ENCODE data around the gene ADGRV1. TPM values are rescaled to one million over a fixed set of nuclear protein-coding genes. Genes with fewer than 3 reads are reported as not detected.
A peak's percentile ranks its signal among the peaks of the same experiment; 100 is the strongest.

ADGRV1 gene
- total RNA-seq, 1 donor from 2014 or later, result 0.99 TPM

- H3K9me3 Mint-ChIP-seq (ENCODE audit: unreplicated experiment), result no peaks in the 10 kb centered on the region
- H3K4me1 Mint-ChIP-seq (ENCODE audit: unreplicated experiment), result peaks cover 34% of the 10 kb centered on the region
- no peaks in the 10 kb centered on the region for H3K36me3 Mint-ChIP-seq (ENCODE audit: unreplicated experiment)
- TF ChIP-seq CTCF (IDR thresholded peaks at IDR 0.05), result no peak
- no peaks in the 10 kb centered on the region for H3K27me3 Mint-ChIP-seq (ENCODE audit: unreplicated experiment)
- peak overlapping the region; percentile 74 for H3K27ac Mint-ChIP-seq (ENCODE audit: unreplicated experiment)
- no peak overlapping the region for H3K4me3 Mint-ChIP-seq (ENCODE audit: unreplicated experiment)
- DNase-seq (ENCODE audit: extremely low spot score, unreplicated experiment), result no peak
These were observed 604.2 kb downstream of the ADGRV1 start for GRCh38 chr5:91162534-91163381.

GRCh38 chr5:91164424-91164823, 605.8 kb downstream of the ADGRV1 start:
- DNase-seq (ENCODE audit: extremely low spot score, unreplicated experiment), result no peak
- no peak overlapping the region for H3K4me3 Mint-ChIP-seq (ENCODE audit: unreplicated experiment)
- no peaks in the 10 kb centered on the region for H3K36me3 Mint-ChIP-seq (ENCODE audit: unreplicated experiment)
- H3K27me3 Mint-ChIP-seq (ENCODE audit: unreplicated experiment), result no peaks in the 10 kb centered on the region
- no peaks in the 10 kb centered on the region for H3K9me3 Mint-ChIP-seq (ENCODE audit: unreplicated experiment)
- H3K27ac Mint-ChIP-seq (ENCODE audit: unreplicated experiment), result no peak overlapping the region
- no peak for TF ChIP-seq CTCF (IDR thresholded peaks at IDR 0.05)
- peaks cover 34% of the 10 kb centered on the region for H3K4me1 Mint-ChIP-seq (ENCODE audit: unreplicated experiment)

- H3K27ac Mint-ChIP-seq (ENCODE audit: unreplicated experiment), result peak overlapping the region; percentile 57
- no peak for DNase-seq (ENCODE audit: extremely low spot score, unreplicated experiment)
- no peaks in the 10 kb centered on the region for H3K9me3 Mint-ChIP-seq (ENCODE audit: unreplicated experiment)
- H3K27me3 Mint-ChIP-seq (ENCODE audit: unreplicated experiment), result no peaks in the 10 kb centered on the region
- TF ChIP-seq CTCF (IDR thresholded peaks at IDR 0.05), result no peak
- H3K4me3 Mint-ChIP-seq (ENCODE audit: unreplicated experiment), result no peak overlapping the region
- H3K4me1 Mint-ChIP-seq (ENCODE audit: unreplicated experiment), result peaks cover 34% of the 10 kb centered on the region
- no peaks in the 10 kb centered on the region for H3K36me3 Mint-ChIP-seq (ENCODE audit: unreplicated experiment)
These were observed 607.6 kb downstream of the ADGRV1 start for GRCh38 chr5:91166059-91166807.

- no peaks in the 10 kb centered on the region for H3K36me3 Mint-ChIP-seq (ENCODE audit: unreplicated experiment)
- DNase-seq (ENCODE audit: extremely low spot score, unreplicated experiment), result no peak
These were observed 610.3 kb downstream of the ADGRV1 start for GRCh38 chr5:91168859-91169258.

More at GRCh38 chr5:91168859-91169258, 610.3 kb downstream of the ADGRV1 start:
- Mint-ChIP-seq H3K4me1 (ENCODE audit: unreplicated experiment) (peaks cover 17% of the 10 kb centered on the region), H3K27ac (ENCODE audit: unreplicated experiment) (no peak overlapping the region), H3K27me3 (ENCODE audit: unreplicated experiment) (no peaks in the 10 kb centered on the region), H3K4me3 (ENCODE audit: unreplicated experiment) (no peak overlapping the region), H3K9me3 (ENCODE audit: unreplicated experiment) (no peaks in the 10 kb centered on the region)
- no peak for TF ChIP-seq CTCF (IDR thresholded peaks at IDR 0.05)
